ENCODE measurements around the gene ITGAL. TPM values are rescaled to one million over a fixed set of nuclear protein-coding genes. Genes with fewer than 3 reads are reported as not detected.

The ITGAL gene
- total and polyA plus RNA-seq, 2 of the 8 experiments (the other 6 are each of a cell fraction or from before 2014, with no cell fraction given), result not detected

DNA sequence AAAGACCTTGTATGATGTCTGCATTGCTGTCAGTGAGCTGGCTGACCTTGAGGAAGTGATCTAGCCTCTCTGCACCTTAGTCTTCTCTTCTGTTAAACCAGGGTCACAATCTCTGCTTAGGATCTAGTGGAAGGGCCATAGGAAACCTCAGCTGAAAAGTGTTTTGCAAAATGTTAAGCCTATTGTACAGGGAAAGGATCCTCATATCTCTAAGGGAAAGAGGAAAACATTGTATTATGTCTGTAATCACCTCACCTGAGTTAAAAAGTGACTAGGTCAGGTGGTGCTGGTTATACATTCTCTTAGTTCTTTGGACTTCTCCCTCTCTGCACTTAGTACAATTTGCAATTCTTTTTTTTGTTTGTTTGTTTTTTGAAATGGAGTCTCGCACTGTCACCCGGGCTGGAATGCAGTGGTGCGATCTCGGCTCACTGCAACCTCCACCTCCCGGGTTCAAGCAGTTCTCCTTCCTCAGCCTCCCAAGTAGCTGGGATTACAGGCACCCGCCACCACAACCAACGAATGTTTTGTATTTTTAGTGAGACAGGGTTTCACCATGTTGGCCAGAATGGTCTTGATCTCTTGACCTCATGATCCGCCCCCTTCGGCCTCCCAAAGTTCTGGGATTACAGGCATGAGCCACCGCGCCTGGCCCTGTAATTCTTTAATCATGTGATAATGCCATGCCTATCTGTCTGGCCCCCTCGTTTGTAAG, 24.9 kb upstream of the ITGAL start (continued):
- no peak for TF ChIP-seq SP1 (IDR thresholded peaks at IDR 0.05; ENCODE audit: low read depth, low read length)
- TF ChIP-seq, protein P1, sequence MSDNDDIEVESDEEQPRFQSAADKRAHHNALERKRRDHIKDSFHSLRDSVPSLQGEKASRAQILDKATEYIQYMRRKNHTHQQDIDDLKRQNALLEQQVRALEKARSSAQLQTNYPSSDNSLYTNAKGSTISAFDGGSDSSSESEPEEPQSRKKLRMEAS (IDR thresholded peaks at IDR 0.05), result no peak
- no peak for TF ChIP-seq KDM5A (IDR thresholded peaks at IDR 0.05; ENCODE audit: low read length)
- no peak for TF ChIP-seq KDM1A (IDR thresholded peaks at IDR 0.05; ENCODE audit: borderline replicate concordance, low read length)
- TF ChIP-seq SP4 (IDR thresholded peaks at IDR 0.05; ENCODE audit: low read length), result no peak
